BJ (cell line): Measurements from ENCODE around the gene ZNF674. TPM values are rescaled to one million over a fixed set of nuclear protein-coding genes. Genes with fewer than 3 reads are reported as not detected.

Experiments used
- CTCF ChIA-PET: fragments of 350-600 bp; formaldehyde crosslinking; extraction: SDS; loops from one replicate; lab custom pipeline; 2021; ENCODE audit warnings: antibody characterized with exemption, inconsistent platforms; lab: Yijun Ruan, JAX
- POLR2A ChIA-PET: fragments of 300-600 bp; sonication (Branson Sonifier 250); formaldehyde crosslinking; extraction: SDS; loops from one replicate; lab custom pipeline; 2021; ENCODE audit warnings: antibody characterized with exemption; lab: Charles Lee
- DNase-seq: peaks from one replicate; pipeline ENCODE4 v3.0.0-alpha.2; 2011; ENCODE audit warnings: low read depth
- H3K27me3 ChIP-seq: 2 replicates; pipeline ENCODE4 v1.6.0; 2011; ENCODE audit warnings: low read length; ENCODE audit not compliant: control insufficient read depth, insufficient read depth
- H3K36me3 ChIP-seq: 2 replicates; pipeline ENCODE4 v1.5.1; 2011; ENCODE audit warnings: low read length; ENCODE audit not compliant: control insufficient read depth, insufficient read depth
- H3K4me3 ChIP-seq: 2 replicates; pipeline ENCODE4 v1.5.1; 2011; ENCODE audit warnings: low read depth, mild to moderate bottlenecking, control low read depth, low read length
- CTCF ChIP-seq: IDR thresholded peaks from 2 replicates; pipeline ENCODE4 v1.5.1; 2011; ENCODE audit warnings: low read depth, mild to moderate bottlenecking, control low read depth, inconsistent platforms, low read length, moderate library complexity; ENCODE audit not compliant: insufficient read depth
- polyA plus RNA-seq: library from polyadenylated mRNA; depleted of rRNA; stranded (reverse); fragments of >200 nt; gene quantifications from 2 replicates; pipeline ENCODE4 v1.2.3, GENCODE V29; 2011

ZNF674 gene
- polyA plus RNA-seq, 1 experiment, result 7.0 TPM

- TF ChIP-seq CTCF, result no peak
- Histone ChIP-seq H3K36me3 (no peaks in the 10 kb centered on the region), H3K27me3 (no peaks in the 10 kb centered on the region), H3K4me3 (no peak overlapping the region)
- no peak for DNase-seq
- POLR2A ChIA-PET, result no interaction called here
- CTCF ChIA-PET, result no interaction called here
Observed at GRCh38 chrX:46569621-46570020, 24.4 kb upstream of the ZNF674 start.

- ChIA-PET POLR2A (no interaction called here), CTCF (no interaction called here)
- no peak for TF ChIP-seq CTCF
- no peaks in the 10 kb centered on the region for H3K36me3 ChIP-seq
- no peak overlapping the region for H3K4me3 ChIP-seq
- no peak for DNase-seq
- H3K27me3 ChIP-seq, result no peaks in the 10 kb centered on the region
Observed at GRCh38 chrX:46567388-46567787, 22.2 kb upstream of the ZNF674 start.

GRCh38 chrX:46561824-46562657, 16.8 kb upstream of the ZNF674 start:
- no peak for DNase-seq
- H3K36me3 ChIP-seq, result no peaks in the 10 kb centered on the region
- H3K27me3 ChIP-seq, result no peaks in the 10 kb centered on the region
- CTCF ChIA-PET, result interaction anchor here (0.6 kb wide), 1 partner anchor 469 kb away, joined by 3 read pairs; no protein-coding TSS in a partner anchor
- no peak overlapping the region for H3K4me3 ChIP-seq
- POLR2A ChIA-PET, result no interaction called here
- TF ChIP-seq CTCF, result no peak

GRCh38 chrX:46559062-46559461, 13.8 kb upstream of the ZNF674 start:
- CTCF ChIA-PET, result interaction anchor here (0.7 to 3.7 kb wide), 2 partner anchors 12 to 83 kb away, joined by 3 to 15 read pairs; no protein-coding TSS in a partner anchor

More at GRCh38 chrX:46559062-46559461, 13.8 kb upstream of the ZNF674 start:
- Histone ChIP-seq H3K4me3 (no peak overlapping the region), H3K27me3 (no peaks in the 10 kb centered on the region), H3K36me3 (no peaks in the 10 kb centered on the region)
- DNase-seq, result no peak
- TF ChIP-seq CTCF, result no peak
- POLR2A ChIA-PET, result no interaction called here
